Activated T-cell treated with anti-CD3 and anti-CD28 coated beads for 48 hours (primary cell): ENCODE measurements around the gene TNK1.
"Not testable (repeated sequence)": the region's sequence is repeated elsewhere in the genome, so short reads cannot be mapped to it uniquely, and the experiment has no call there.

Source experiments
- DNase-seq: peaks from one replicate; pipeline ENCODE4 v3.0.0-alpha.2; 2020; ENCODE audit warnings: low read depth

Gene TNK1

DNA sequence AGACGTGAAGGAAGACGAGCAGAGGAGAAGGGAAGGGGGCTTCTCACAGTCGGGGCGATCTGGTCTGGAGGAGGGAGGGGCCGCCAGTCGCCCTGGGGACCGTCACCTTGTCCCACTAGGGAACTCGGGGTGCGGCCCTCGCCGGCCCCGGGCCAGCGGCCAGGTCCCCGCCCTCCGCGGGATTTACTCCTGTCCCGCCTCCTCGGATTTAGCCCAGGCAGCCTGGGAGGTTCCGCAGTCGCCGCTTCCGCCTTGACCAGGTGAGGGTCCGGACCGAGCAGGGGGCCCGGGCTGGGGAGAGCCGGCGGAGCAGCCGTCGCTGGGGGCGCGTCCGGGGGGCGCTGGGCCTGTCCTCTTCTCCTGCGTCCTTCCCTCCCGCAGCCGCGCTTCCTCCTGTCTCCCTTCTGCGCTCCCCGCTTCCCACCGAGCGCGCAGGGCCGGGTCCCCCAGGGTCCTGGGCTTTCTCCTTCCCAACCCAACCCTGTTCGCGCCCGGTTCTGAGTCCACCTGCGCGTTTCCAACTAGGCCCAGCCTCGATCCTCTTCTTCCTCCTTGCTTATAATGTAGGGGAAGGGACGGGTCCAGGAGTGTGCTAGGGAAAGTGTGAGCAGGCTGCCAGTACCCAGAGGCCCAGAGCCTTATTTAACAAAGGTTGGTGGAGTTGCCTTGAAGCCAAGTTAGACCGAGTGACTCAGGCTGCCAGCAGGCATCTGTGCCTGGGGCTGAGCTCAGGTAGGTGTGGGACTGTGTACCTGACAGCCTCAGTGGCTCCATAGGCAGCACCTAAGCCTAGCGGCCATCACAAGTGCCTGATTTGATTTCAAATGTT is at the start of gene TNK1:
Gene TNK1 (plus strand): TSS at position 235 of the 829 bp plus-strand sequence. CDS start 1,838 bp downstream, outside the sequence.
- DNase-seq, result no peak

DNA sequence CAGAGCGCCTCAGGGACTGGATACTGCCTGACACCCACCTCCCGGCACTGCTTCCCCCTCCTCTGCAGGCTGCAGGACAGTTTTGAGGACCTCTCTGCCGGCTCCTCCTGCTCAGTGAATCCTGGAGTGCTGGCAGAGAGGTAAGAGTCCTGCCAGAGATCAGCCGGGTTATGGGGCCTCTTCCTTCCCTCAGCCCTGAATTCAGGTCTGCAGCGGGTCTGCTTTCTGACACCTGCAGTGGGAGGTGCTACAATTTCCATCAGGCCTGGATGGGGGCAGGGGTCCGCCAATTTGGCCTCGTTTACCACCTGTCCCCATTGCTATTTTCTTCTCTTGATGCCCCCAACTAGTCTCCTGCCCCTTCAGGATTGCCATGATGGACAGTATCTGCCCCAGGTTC is 48.8 kb upstream of the TNK1 start:
- no peak for DNase-seq

DNA sequence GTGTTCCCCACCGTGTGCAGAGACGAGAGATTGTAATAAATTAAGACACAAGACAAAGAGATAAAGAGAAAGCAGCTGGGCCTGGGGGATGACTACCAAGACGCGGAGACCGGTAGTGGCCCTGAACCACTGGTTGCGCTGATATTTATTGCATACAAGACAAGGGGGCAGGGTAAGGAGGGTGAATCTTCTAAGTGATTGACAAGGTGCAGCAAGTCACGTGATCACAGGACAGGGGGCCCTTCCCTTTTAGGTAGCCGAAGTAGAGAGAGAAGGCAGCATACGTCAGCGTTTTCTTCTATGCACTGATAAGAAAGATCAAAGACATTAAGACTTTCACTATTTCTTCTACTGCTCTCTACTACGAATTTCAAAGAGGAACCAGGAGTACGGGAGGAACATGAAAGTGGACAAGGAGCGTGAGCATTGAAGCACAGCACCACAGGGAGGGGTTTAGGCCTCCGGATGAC is 48.3 kb upstream of the TNK1 start:
- DNase-seq, result not testable (repeated sequence)

DNA sequence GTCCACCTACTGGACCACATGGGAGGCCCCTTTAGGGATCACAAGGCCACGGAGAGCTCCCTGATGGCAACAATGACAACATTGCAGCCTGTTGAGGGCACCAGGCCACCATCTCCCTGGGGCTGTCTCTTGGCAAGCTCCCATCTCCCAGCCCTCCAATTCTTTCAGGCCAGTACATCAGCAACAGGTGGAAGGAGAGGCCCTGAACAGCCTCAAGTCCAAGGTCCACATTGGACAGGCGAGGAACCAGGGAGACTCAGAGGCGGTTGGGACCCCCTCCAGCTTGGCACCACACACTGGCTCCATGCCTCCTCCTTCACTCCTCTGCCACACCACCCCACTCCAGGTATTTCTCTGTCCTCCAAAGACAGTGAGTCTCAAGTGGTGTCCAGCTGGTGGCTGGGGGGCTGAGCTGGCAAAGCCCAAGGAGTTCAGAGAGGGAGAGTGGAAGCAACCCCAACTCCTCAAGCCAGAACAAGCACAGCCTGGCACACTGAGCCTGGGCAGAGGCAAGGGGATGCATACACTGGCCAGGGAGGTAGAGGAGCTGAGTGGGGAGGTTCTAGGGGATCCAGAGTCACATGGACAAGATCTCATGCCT is 45.9 kb upstream of the TNK1 start:
- no peak for DNase-seq

DNA sequence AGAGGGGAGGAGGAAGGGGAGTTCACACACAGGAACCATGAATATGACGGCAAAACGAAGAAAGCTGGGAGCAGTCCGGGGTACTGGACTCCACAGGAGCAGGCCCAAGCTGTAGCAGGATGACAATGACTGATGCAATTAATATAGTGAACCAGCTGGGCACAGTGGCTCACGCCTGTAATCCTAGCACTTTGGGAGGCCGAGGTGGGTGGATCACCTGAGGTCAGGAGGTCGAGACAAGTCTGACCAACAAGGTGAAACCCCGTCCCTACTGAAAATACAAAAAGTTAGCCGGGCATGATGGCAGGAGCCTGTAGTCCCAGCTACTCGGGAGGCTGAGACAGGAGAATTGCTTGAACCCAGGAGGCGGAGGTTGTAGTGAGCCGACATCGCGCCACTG is 45.1 kb upstream of the TNK1 start:
- DNase-seq, result not testable (repeated sequence)

DNA sequence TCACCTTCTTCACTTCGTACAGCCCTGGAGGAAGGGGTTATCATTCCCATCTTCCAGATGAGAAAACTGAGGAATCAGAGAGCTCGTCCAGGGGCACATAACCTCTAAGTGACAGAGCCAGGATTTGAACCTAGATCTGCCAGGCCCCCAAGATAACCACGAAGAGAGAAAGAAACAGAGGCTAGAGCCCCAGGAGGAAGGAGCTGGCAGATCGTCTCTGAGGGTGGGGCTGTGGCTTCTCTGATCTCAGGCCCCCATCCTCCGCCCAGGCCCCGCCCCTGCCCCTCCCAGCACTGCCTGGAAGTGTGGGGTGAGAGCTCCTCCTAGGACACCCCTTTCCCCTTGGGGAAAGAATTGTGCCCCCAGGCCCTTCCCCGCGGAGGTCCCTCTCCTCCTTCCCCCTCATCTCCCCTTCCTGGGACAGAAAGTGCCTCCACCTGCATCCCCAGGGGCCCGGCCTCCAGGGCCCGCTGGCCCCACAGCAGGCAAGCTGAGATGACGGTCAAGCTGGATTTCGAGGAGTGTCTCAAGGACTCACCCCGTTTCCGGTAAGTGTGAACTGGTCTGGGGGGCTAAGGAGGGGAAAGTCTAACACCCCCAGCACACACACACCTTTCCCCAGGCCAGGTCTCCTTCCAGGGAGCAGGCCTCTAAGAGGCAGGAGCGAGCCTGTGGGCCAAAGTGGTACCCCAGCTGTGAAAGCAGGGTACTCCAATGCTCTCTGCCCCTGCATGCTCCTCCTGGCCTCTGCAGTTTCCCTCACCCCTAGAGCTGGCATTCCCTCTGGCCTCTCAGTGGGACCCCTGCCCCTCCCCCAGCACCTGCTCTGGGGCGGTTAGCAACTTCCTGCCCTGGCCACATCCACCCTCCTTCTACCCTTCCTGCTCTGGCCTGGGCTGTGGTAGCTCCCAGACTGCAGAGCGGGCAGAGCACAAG is 44.4 kb upstream of the TNK1 start, which contains the start of gene ACAP1:
Gene ACAP1 (plus strand): TSS at position 290 of the 936 bp plus-strand sequence. CDS start 206 bp downstream, at position 496.
- DNase-seq, result peak; percentile 83

GRCh38 chr17:7337600-7337999 is 43.3 kb upstream of the TNK1 start:
- DNase-seq, result not testable (repeated sequence)

DNA sequence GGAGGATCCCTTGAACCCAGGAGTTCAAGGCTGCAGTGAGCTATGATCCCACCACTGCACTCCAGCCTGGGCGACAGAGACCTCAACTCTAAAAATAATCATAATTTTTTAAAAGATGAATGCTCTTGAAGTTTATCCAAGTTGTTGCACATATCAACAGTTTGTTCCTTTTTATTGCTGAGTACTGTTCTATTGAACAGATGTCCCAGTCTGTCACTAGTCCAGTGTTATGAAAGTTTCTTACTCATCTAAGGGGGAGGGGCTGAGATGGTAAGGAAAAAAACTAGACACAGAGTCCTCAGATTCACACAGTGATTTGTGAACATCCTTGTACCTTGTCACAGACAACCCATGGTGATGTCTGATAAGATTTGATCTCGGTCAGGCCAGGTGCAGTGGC is 40.7 kb upstream of the TNK1 start:
- no peak for DNase-seq

- no peak for DNase-seq
These were observed 39.0 kb upstream of the TNK1 start for GRCh38 chr17:7341842-7342241.

GRCh38 chr17:7343250-7343649 is 37.6 kb upstream of the TNK1 start:
- no peak for DNase-seq

DNA sequence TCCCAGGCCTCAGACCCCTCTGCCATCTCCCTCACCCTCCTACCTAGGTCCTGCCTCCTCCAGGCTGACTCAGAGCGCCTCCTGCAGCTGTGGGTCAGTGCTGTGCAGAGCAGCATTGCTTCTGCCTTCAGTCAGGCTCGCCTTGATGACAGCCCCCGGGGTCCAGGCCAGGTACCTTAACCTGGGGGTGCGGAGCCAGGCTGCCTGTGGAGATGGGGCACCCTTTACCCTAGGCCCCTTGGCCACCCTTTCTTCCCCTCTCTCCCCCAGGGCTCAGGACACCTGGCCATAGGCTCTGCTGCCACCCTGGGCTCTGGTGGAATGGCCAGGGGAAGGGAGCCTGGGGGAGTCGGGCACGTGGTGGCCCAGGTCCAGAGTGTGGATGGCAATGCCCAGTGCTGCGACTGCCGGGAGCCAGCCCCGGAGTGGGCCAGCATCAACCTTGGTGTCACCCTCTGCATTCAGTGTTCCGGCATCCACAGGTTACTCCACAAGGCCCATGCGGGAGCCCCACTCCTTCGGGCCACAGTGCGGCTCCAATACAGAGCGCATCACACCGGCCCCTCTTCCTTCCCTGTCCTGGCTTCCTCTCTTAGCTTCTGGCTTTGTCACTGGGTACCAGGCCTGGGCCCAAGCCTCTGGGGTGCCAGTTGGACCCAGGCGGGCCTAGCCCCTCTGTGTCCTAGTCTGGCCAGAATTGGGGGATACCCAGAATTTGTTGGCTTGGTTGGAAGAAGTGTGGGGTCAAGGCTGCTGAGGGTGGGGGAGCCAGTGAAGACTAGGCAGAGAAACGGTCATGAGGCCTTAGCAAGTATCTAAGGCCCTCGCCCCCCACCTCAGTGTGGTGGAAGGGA is 33.9 kb upstream of the TNK1 start:
- no peak for DNase-seq

GRCh38 chr17:7347630-7348477 is 33.0 kb upstream of the TNK1 start:
- DNase-seq, result no peak

GRCh38 chr17:7348478-7349242 is 32.2 kb upstream of the TNK1 start:
- DNase-seq, result no peak

DNA sequence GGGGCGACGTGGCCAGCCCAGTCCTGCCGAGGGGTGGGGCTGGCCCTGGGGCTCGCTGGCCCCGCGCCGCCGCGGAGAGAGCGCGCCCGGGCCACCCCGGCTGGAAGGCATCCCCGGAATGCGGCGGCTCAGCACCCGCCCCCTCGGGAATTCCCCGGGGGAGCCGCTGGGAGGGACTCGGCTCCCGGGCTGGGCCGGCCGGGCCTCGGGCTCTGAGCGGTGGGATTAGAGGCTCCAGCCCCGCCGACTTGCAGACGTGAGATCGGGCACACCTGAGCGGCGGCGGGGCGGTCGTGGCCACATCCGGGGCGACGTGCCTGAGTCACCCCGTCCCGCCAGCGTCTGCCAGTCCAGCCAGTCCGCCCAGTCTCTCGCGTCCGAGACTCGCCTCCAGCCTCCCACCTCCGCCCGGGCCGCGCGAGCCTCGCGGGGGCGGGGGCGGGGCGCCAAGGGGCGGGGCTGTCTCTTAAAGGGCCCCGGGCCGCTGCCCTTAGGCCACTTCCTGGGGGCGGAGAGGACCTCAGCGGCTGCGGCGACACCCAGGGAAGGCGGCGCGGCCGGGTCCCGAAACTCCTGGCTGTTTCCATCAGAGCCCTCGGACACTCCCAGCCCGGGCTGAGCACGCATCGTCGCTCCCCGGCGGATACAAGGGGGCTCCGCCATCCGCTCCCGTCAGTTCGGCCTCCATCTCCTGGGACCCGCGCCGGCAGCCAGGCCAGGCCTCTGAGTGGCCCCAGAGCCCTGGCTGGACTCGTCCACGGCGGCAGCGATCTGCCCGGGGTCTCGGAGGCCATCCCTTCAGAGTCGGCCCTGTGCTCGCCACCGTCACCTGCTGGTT is 29.0 kb upstream of the TNK1 start, which contains the start of gene KCTD11:
Gene KCTD11 (plus strand): TSS at position 498 of the 838 bp plus-strand sequence.
- DNase-seq, result peak; percentile 77

DNA sequence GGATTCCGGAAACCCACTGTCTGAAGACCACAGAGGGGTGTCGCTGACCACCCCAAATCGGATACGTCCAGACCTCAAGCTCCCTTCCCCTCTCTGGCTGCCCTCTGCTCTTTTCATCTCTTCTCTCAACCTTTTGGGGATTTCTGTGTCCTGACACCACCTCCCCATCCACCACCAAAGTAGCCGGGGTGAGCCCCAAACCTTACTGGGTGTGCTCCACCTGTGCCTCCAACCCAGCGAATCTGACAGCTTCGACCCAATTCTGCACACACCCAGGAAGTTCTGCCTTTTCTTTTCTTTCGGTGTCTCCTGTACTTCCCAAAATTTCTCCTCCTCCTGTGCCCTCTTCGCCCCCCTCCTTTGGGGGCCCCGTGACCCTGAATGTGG is 28.4 kb upstream of the TNK1 start:
- no peak for DNase-seq

GRCh38 chr17:7352910-7353635 is 27.8 kb upstream of the TNK1 start:
- DNase-seq, result no peak

GRCh38 chr17:7354262-7354843 is 26.5 kb upstream of the TNK1 start:
- no peak for DNase-seq
